ENCODE measurements around the gene FRS2. TPM values are rescaled to one million over a fixed set of nuclear protein-coding genes. Genes with fewer than 3 reads are reported as not detected.

Gene FRS2
- total RNA-seq, 1 experiment from 2014 or later: 33.7 TPM

GRCh38 chr12:69508091-69508490 lies 37.9 kb downstream of the FRS2 start:
- H3K27me3 ChIP-seq (ENCODE audit: insufficient read depth, low read length): no peaks in the 10 kb centered on the region
- no peak overlapping the region for H4K8ac ChIP-seq (replicated peaks; ENCODE audit: insufficient read length, low read depth, low read length)
- peaks cover 2% of the 10 kb centered on the region for H3K79me1 ChIP-seq (ENCODE audit: insufficient read depth, low read depth, low read length, poor library complexity, severe bottlenecking)
- no peaks in the 10 kb centered on the region for H3K27me3 Mint-ChIP-seq (ENCODE audit: low read depth)
- TF ChIP-seq, protein P1, sequence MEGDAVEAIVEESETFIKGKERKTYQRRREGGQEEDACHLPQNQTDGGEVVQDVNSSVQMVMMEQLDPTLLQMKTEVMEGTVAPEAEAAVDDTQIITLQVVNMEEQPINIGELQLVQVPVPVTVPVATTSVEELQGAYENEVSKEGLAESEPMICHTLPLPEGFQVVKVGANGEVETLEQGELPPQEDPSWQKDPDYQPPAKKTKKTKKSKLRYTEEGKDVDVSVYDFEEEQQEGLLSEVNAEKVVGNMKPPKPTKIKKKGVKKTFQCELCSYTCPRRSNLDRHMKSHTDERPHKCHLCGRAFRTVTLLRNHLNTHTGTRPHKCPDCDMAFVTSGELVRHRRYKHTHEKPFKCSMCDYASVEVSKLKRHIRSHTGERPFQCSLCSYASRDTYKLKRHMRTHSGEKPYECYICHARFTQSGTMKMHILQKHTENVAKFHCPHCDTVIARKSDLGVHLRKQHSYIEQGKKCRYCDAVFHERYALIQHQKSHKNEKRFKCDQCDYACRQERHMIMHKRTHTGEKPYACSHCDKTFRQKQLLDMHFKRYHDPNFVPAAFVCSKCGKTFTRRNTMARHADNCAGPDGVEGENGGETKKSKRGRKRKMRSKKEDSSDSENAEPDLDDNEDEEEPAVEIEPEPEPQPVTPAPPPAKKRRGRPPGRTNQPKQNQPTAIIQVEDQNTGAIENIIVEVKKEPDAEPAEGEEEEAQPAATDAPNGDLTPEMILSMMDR (conservative IDR thresholded peaks at IDR 0.05): no peak
- no peak overlapping the region for H2BK5ac ChIP-seq (ENCODE audit: insufficient read length, low read length)
- no peak overlapping the region for H2AK5ac ChIP-seq (ENCODE audit: insufficient read length, low read length)
- peaks cover 7% of the 10 kb centered on the region; the same call in 1 of the 2 replicates for H3K79me2 ChIP-seq (ENCODE audit: insufficient read depth, low read length)
- no peak overlapping the region for H2BK120ac ChIP-seq (ENCODE audit: low read depth, low read length, poor library complexity, severe bottlenecking)
- H3K27ac Mint-ChIP-seq: no peak overlapping the region
- H3K18ac ChIP-seq (ENCODE audit: insufficient read length, low read depth, low read length): no peak overlapping the region
- no peak overlapping the region for H2BK12ac ChIP-seq (ENCODE audit: insufficient read length, low read depth, low read length)
- no peak overlapping the region for H3K4me3 Mint-ChIP-seq
- H3K56ac ChIP-seq (ENCODE audit: insufficient read length, low read depth, low read length): no peak overlapping the region
- H3K14ac ChIP-seq (ENCODE audit: insufficient read depth, low read length): no peak overlapping the region
- H3K4ac ChIP-seq (ENCODE audit: low read depth, low read length): no peak overlapping the region
- no peaks in the 10 kb centered on the region for H3K9me3 ChIP-seq (ENCODE audit: control insufficient read depth, low read depth, low read length)
- H3K9ac ChIP-seq (ENCODE audit: extremely low read depth, insufficient read length, low read length): no peak overlapping the region
- H3K9me3 Mint-ChIP-seq: no peaks in the 10 kb centered on the region
- H3K23ac ChIP-seq (ENCODE audit: insufficient read length, low read depth, low read length): no peak overlapping the region
- no peaks in the 10 kb centered on the region; the same call in 1 of the 2 replicates for H3K4me1 ChIP-seq (ENCODE audit: insufficient read depth, low read length)
- no peak overlapping the region for H2BK20ac ChIP-seq (ENCODE audit: low read depth, low read length, poor library complexity, severe bottlenecking)
- H3K36me3 Mint-ChIP-seq (ENCODE audit: insufficient read depth in 1 of 3, low read depth in 3 of 3): no peaks in the 10 kb centered on the region; a peak in 1 of 7 replicates
- H3K4me1 Mint-ChIP-seq: peaks cover 32 to 42% of the 10 kb centered on the region in 2 experiments
- H2AFZ ChIP-seq (ENCODE audit: low read length): no peak overlapping the region
- no peak overlapping the region for H4K5ac ChIP-seq (ENCODE audit: insufficient read length, low read depth, low read length)
- WGBS (ENCODE audit: extremely low coverage, insufficient read length, low lambda C conversion rate): no CpG with 5 or more reads among the region's 1 CpG
- H2BK15ac ChIP-seq (ENCODE audit: low read depth, low read length): no peak overlapping the region
- H4K91ac ChIP-seq (ENCODE audit: insufficient read length, low read depth, low read length): no peak overlapping the region
- DNase-seq: no peak
- H3T11ph ChIP-seq (ENCODE audit: low read length): no peak overlapping the region
- H3K27ac ChIP-seq (ENCODE audit: insufficient read length, low read depth, low read length): no peak overlapping the region
- no peaks in the 10 kb centered on the region for H4K20me1 ChIP-seq (ENCODE audit: control insufficient read depth, insufficient read depth, insufficient read length)
- no peak overlapping the region for H3K4me2 ChIP-seq (ENCODE audit: insufficient read depth, insufficient read length, low read length)
- no peaks in the 10 kb centered on the region for H3K23me2 ChIP-seq (ENCODE audit: insufficient read length, low read depth, low read length, poor library complexity, severe bottlenecking)
